ENCODE results near the gene ZFHX3. TPM values are rescaled to one million over a fixed set of nuclear protein-coding genes. Genes with fewer than 3 reads are reported as not detected.

Gene ZFHX3
- total RNA-seq, 2 experiments from 2014 or later = 0.38 to 0.43 TPM

DNA sequence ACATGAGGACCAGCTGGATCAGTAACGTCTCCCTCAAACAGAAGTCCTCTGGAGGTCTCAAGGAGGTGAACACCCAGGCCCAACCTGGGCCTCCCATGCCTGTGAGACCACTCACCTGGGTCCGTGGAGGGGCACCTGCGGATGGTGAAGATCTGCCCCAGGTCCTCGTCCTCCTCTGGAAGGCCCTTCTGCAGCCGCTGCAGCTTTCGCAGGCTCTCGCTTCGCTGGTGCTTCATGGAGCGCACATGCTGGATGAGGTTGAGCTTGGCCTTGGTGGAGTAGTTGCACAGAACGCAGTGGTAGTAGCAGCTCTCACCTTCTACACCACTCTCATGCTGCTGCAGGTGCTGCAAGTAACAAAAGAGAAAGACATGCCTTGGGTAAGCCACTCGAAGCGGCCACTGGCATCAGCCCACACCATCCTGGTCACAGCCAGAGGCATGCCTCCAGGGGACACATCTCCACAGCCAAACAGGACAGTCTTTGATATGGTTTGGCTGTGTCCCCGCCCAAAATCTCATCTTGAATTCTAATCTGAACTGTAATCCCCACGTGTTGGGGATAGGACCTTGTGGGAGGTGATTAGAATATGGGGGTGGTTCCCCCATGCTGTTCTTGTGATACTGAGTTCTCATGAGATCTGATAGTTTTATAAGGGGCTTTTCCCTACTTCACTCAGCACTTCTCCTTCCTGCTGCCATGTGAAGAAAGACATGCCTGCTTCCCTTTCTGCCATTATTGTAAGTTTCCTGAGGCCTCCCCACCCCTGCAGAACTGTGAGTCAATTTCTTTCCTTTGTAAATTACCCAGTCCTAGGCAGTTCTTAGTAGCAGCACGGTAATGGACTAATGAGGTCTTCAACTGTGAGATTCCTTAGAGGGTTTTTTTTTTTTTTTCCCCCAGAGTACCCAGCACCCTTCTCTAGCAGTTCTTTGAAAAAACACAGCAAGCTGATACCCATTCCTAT, 158.0 kb downstream of the ZFHX3 start:
- no peak for DNase-seq
- H3K36me3 Mint-ChIP-seq (ENCODE audit: low read depth) = no peaks in the 10 kb centered on the region
- H3K27me3 Mint-ChIP-seq = no peaks in the 10 kb centered on the region
- CTCF ChIA-PET = no interaction called here
- H3K27ac Mint-ChIP-seq = no peak overlapping the region
- H3K4me1 Mint-ChIP-seq = no peaks in the 10 kb centered on the region
- no peak overlapping the region for H3K4me3 Mint-ChIP-seq
- H3K9me3 Mint-ChIP-seq = peaks cover 8% of the 10 kb centered on the region
- POLR2A ChIA-PET = no interaction called here

DNA sequence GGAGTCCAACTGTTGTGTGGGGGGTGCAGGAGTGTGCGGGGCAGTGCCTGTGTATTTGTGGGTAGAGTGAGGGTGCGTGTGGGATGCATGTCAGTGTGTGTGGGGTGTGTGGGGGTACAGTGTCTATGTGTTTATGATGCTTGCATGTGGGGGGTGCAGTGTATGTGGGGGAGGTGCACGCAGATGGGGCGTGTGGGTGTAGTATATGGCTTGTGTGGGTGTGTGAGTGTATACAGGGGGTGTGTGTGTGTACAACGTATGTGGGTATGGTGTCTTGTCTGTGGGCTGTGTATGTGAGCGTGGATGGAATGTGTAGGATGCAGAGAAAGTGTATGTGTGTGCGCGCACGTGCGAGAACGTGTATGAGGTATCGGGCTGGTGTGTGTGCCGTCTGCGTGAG, 160.4 kb downstream of the ZFHX3 start:
- no peak for DNase-seq
- no peak overlapping the region for H3K4me3 Mint-ChIP-seq
- ChIA-PET CTCF (no interaction called here), POLR2A (no interaction called here)
- H3K27me3 Mint-ChIP-seq = no peaks in the 10 kb centered on the region
- H3K36me3 Mint-ChIP-seq (ENCODE audit: low read depth) = no peaks in the 10 kb centered on the region
- H3K9me3 Mint-ChIP-seq = peaks cover 8% of the 10 kb centered on the region
- no peak overlapping the region for H3K27ac Mint-ChIP-seq
- no peaks in the 10 kb centered on the region for H3K4me1 Mint-ChIP-seq

- no peak overlapping the region for H3K27ac Mint-ChIP-seq
- H3K4me3 Mint-ChIP-seq = no peak overlapping the region
- DNase-seq = no peak
- ChIA-PET CTCF (interaction anchor here (0.9 kb wide), 1 partner anchor 54 kb away, joined by 4 read pairs; no protein-coding TSS in a partner anchor), POLR2A (no interaction called here)
- peaks cover 8% of the 10 kb centered on the region for H3K9me3 Mint-ChIP-seq
- H3K27me3 Mint-ChIP-seq = no peaks in the 10 kb centered on the region
- no peaks in the 10 kb centered on the region for H3K4me1 Mint-ChIP-seq
- H3K36me3 Mint-ChIP-seq (ENCODE audit: low read depth) = no peaks in the 10 kb centered on the region
Measured at GRCh38 chr16:72886346-72886974, 161.5 kb downstream of the ZFHX3 start.

DNA sequence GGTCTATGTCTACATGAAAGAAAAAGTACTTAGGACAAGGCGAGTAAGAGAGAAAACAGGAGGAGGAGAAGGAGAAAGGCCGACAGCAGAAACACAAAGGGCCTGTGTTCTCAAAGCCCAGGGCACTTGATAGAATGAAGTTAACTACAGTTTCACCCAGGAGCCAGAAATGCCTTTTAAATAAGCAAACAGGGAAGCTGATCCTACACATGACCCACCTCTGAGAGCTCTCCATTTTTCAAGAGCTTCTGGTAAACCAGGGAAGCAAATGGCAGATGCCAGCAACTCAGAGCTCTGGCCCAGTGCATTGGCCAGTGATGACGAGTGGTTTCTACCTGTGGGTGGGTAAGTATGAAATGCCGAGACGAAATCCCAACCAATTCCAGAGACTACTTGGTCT, 163.4 kb downstream of the ZFHX3 start:
- peaks cover 6% of the 10 kb centered on the region for H3K9me3 Mint-ChIP-seq
- no peaks in the 10 kb centered on the region for H3K36me3 Mint-ChIP-seq (ENCODE audit: low read depth)
- DNase-seq = no peak
- ChIA-PET POLR2A (no interaction called here), CTCF (interaction anchor here (1.3 kb wide), 1 partner anchor 52 kb away, joined by 4 read pairs; no protein-coding TSS in a partner anchor)
- H3K4me1 Mint-ChIP-seq = no peaks in the 10 kb centered on the region
- no peak overlapping the region for H3K27ac Mint-ChIP-seq
- no peak overlapping the region for H3K4me3 Mint-ChIP-seq
- H3K27me3 Mint-ChIP-seq = no peaks in the 10 kb centered on the region

- CTCF ChIA-PET = interaction anchor here (1.0 to 1.3 kb wide), 2 partner anchors 51 to 78 kb away, joined by 3 to 4 read pairs; no protein-coding TSS in a partner anchor
- POLR2A ChIA-PET = no interaction called here
- H3K27ac Mint-ChIP-seq = no peak overlapping the region
- no peaks in the 10 kb centered on the region for H3K4me1 Mint-ChIP-seq
- H3K4me3 Mint-ChIP-seq = no peak overlapping the region
- DNase-seq = no peak
- H3K27me3 Mint-ChIP-seq = no peaks in the 10 kb centered on the region
- H3K36me3 Mint-ChIP-seq (ENCODE audit: low read depth) = no peaks in the 10 kb centered on the region
- peaks cover 6% of the 10 kb centered on the region for H3K9me3 Mint-ChIP-seq
Measured at GRCh38 chr16:72884037-72884436, 163.9 kb downstream of the ZFHX3 start.

- no peak for DNase-seq
- no peaks in the 10 kb centered on the region for H3K27me3 Mint-ChIP-seq
- POLR2A ChIA-PET = no interaction called here
- H3K9me3 Mint-ChIP-seq = no peaks in the 10 kb centered on the region
- H3K36me3 Mint-ChIP-seq (ENCODE audit: low read depth) = no peaks in the 10 kb centered on the region
- CTCF ChIA-PET = no interaction called here
- no peak overlapping the region for H3K27ac Mint-ChIP-seq
- H3K4me1 Mint-ChIP-seq = peaks cover 16% of the 10 kb centered on the region
- no peak overlapping the region for H3K4me3 Mint-ChIP-seq
Measured at GRCh38 chr16:72879846-72880245, 168.1 kb downstream of the ZFHX3 start.

- CTCF ChIA-PET = no interaction called here
- POLR2A ChIA-PET = no interaction called here
Measured at GRCh38 chr16:72878301-72879269, 169.3 kb downstream of the ZFHX3 start.

GRCh38 chr16:72877374-72878028, 170.4 kb downstream of the ZFHX3 start:
- no peaks in the 10 kb centered on the region for H3K9me3 Mint-ChIP-seq
- POLR2A ChIA-PET = no interaction called here
- H3K4me3 Mint-ChIP-seq = no peak overlapping the region

More at GRCh38 chr16:72878301-72879269, 169.3 kb downstream of the ZFHX3 start:
- no peak for DNase-seq
- no peaks in the 10 kb centered on the region for H3K27me3 Mint-ChIP-seq
- H3K4me3 Mint-ChIP-seq = no peak overlapping the region
- H3K9me3 Mint-ChIP-seq = no peaks in the 10 kb centered on the region
- H3K27ac Mint-ChIP-seq = no peak overlapping the region
- H3K4me1 Mint-ChIP-seq = peaks cover 16% of the 10 kb centered on the region
- no peaks in the 10 kb centered on the region for H3K36me3 Mint-ChIP-seq (ENCODE audit: low read depth)

GRCh38 chr16:72876981-72877373, 171.0 kb downstream of the ZFHX3 start:
- H3K27me3 Mint-ChIP-seq = no peaks in the 10 kb centered on the region
- CTCF ChIA-PET = interaction anchor here (2.3 kb wide), 1 partner anchor 45 kb away, joined by 7 read pairs; no protein-coding TSS in a partner anchor
- H3K4me3 Mint-ChIP-seq = no peak overlapping the region
- H3K36me3 Mint-ChIP-seq (ENCODE audit: low read depth) = no peaks in the 10 kb centered on the region
- H3K9me3 Mint-ChIP-seq = no peaks in the 10 kb centered on the region
- H3K4me1 Mint-ChIP-seq = peaks cover 16% of the 10 kb centered on the region
- DNase-seq = no peak
- POLR2A ChIA-PET = no interaction called here
- H3K27ac Mint-ChIP-seq = no peak overlapping the region

More at GRCh38 chr16:72877374-72878028, 170.4 kb downstream of the ZFHX3 start:
- CTCF ChIA-PET = no interaction called here
- Mint-ChIP-seq H3K4me1 (peaks cover 16% of the 10 kb centered on the region), H3K27me3 (no peaks in the 10 kb centered on the region), H3K36me3 (ENCODE audit: low read depth) (no peaks in the 10 kb centered on the region), H3K27ac (no peak overlapping the region)
- DNase-seq = no peak

DNA sequence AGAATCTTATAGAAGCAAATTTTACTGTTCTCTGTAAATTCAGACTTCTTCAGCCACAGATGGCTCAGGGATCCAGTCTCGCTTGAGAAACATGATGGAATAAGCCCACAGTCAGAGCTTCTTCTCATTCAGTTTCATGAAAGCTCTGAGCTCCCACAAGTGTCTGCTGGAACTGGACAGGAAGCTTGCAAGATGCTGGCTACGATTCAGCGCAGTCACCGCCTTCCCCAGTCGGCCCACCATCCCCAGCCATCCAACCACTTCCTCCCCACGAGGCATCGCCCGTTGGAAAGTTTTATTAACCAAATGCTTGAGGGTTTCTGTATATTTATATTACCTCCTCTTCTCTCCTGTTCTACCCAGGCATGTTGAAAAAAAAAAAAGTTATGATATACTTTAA, 171.7 kb downstream of the ZFHX3 start:
- Mint-ChIP-seq H3K4me3 (no peak overlapping the region), H3K27ac (no peak overlapping the region), H3K4me1 (peaks cover 16% of the 10 kb centered on the region), H3K27me3 (no peaks in the 10 kb centered on the region), H3K36me3 (ENCODE audit: low read depth) (no peaks in the 10 kb centered on the region), H3K9me3 (no peaks in the 10 kb centered on the region)
- peak; percentile 34 for DNase-seq
- ChIA-PET CTCF (interaction anchor here (2.3 kb wide), 1 partner anchor 44 kb away, joined by 7 read pairs; no protein-coding TSS in a partner anchor), POLR2A (no interaction called here)

- peaks cover 2% of the 10 kb centered on the region for H3K9me3 Mint-ChIP-seq
- ChIA-PET POLR2A (interaction anchor here (1.9 kb wide), 1 partner anchor 45 kb away, joined by 4 read pairs; no protein-coding TSS in a partner anchor), CTCF (interaction anchor here (1.3 to 2.3 kb wide), 2 partner anchors 18 to 43 kb away, joined by 4 to 7 read pairs; no protein-coding TSS in a partner anchor)
- H3K36me3 Mint-ChIP-seq (ENCODE audit: low read depth) = no peaks in the 10 kb centered on the region
- DNase-seq = no peak
- no peaks in the 10 kb centered on the region for H3K27me3 Mint-ChIP-seq
- H3K4me1 Mint-ChIP-seq = peaks cover 16% of the 10 kb centered on the region
- no peak overlapping the region for H3K4me3 Mint-ChIP-seq
- no peak overlapping the region for H3K27ac Mint-ChIP-seq
Measured at GRCh38 chr16:72875291-72876031, 172.5 kb downstream of the ZFHX3 start.

Data from activated CD4-positive, alpha-beta memory T cell treated with anti-CD3 and anti-CD28 coated beads, Interleukin-2, amount 10 ng/mL, durations not matched to agents 7 days and 5 days (primary cell).